SU-DHL-6 (cell line): Measurements from ENCODE around the gene ZRSR2.

Source experiments
- CTCF ChIP-seq: fragments of 200-600 bp; sonication (generic); IDR thresholded peaks from one replicate; pipeline ENCODE4 v1.5.1; 2017; ENCODE audit warnings: antibody characterized with exemption, mild to moderate bottlenecking, low read length, moderate library complexity; ENCODE audit not compliant: insufficient read depth, poor library complexity, severe bottlenecking
- EZH2phosphoT487 ChIP-seq: fragments of 200-600 bp; sonication (generic), shearing (Covaris generic); conservative IDR thresholded peaks from 2 replicates; pipeline ENCODE4 v1.6.1; 2018; ENCODE audit warnings: mild to moderate bottlenecking, antibody characterized with exemption, low read length, moderate library complexity, mixed read lengths

DNA sequence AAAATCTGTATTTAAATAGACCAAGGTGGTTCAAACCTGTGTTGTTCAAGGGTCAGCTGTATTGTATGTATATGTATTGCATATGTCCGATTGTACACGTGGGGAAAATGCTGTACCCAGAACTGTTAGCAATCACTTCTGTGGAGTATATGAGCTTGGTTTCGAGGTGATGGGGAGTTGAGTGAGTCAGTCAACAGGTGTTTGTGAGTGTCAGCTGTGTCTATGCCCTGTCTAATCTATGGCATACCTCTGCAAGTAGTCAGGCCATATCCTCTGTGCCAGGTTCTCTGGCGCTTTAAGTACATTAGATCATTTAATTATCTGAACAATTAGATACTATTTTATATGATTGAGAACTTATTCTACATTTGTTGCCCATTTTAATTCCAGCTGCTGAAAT, 7.4 kb downstream of the ZRSR2 start:
- TF ChIP-seq CTCF: no peak
- TF ChIP-seq EZH2phosphoT487: no peak
